AG20443 (cell line): ENCODE measurements around the gene CPSF4.
"Not testable (repeated sequence)": the region's sequence is repeated elsewhere in the genome, so short reads cannot be mapped to it uniquely, and the experiment has no call there.

Experiments used
- DNase-seq: peaks from one replicate; pipeline ENCODE4 v3.0.0; 2012; ENCODE audit warnings: low spot score, mixed read lengths

Gene CPSF4

DNA sequence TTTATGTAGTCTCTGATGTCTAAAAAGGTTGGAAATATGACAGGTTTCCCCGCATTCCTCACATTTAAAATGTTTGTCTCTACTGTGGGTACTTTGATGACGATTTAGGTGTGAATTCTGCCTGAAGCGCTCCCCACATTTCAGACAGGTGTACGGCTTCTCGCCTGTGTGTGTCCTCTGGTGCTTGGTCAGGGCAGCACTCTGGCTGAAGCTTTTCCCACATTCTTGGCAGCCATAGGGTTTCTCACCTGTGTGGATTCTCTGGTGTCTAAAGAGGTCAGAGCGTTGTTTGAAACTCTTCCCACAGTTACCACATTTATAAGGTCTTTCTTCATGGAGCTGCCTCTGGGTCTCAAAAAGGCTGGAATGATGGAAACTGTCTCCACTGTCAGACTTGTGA, 55.1 kb downstream of the CPSF4 start:
- no peak for DNase-seq

DNA sequence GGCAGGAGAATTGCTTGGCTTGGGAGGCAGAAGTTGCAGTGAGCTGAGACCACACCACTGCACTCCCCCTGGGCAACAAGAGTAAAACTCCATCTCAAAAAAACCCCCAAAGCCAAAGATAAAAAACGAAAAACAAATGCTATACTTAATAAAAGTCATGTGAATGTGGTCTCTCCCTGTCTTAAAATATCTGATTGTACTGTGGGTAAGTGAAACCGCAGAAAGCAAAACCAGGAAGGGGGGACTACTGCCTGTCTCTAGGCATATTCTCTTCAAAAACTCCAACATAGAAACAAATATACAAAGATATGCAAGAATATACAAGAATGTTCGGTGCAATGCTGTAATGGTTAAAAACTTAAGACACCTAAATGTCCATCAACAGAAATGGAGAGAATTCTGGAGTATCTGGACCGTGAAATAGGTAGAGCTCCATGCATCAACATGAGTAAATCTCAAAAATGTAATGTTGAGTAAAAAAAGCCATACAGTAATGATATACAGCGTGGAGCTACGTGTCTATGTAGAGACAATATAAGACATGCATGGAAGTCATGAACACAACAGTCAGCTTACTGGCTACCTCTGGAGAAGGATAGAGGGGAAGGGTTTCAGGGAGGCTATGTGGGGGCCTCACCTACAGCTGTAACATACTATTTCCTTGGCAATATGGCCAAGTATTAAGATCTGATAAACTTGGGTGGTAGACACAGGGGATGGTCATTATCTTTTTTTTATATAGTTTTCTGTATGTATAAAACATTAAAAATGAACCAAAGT, 59.2 kb downstream of the CPSF4 start:
- no peak for DNase-seq

DNA sequence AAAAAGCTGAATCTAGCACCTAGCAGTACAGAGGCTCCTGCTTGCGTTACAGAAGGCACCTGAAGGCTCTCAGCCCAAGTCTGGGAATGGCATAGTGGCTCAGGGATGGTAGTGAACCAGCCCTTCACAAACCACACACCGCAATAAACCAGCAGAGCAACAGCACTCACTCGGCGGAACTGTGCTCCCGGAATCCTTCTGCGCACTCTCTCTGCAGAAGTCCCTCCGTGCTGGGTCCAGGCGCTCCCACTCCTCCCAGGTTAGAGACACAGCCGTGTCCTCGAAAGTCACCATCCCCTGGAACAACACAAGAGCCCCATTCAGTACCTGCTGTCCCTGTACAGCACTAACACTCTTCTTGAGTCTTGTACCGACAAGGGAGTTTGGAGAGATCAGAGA, 59.8 kb downstream of the CPSF4 start:
- DNase-seq, result no peak

DNA sequence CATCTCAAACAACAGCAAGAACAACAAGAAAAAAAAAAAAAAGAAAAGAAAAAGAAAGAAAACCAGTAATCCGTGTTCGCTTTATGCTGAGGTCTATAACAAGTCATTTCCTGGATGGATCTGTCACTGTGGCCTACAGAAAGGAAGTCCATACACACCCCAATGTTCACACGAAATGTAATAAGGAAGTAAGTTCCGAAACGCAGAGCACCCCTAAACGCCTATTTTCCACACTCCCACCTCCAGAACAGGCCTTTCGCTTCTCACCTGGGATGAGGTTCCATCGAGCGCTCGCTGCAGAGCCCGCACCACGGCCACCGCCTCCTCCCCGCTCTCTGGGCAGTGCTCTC, 60.6 kb downstream of the CPSF4 start:
- no peak for DNase-seq

DNA sequence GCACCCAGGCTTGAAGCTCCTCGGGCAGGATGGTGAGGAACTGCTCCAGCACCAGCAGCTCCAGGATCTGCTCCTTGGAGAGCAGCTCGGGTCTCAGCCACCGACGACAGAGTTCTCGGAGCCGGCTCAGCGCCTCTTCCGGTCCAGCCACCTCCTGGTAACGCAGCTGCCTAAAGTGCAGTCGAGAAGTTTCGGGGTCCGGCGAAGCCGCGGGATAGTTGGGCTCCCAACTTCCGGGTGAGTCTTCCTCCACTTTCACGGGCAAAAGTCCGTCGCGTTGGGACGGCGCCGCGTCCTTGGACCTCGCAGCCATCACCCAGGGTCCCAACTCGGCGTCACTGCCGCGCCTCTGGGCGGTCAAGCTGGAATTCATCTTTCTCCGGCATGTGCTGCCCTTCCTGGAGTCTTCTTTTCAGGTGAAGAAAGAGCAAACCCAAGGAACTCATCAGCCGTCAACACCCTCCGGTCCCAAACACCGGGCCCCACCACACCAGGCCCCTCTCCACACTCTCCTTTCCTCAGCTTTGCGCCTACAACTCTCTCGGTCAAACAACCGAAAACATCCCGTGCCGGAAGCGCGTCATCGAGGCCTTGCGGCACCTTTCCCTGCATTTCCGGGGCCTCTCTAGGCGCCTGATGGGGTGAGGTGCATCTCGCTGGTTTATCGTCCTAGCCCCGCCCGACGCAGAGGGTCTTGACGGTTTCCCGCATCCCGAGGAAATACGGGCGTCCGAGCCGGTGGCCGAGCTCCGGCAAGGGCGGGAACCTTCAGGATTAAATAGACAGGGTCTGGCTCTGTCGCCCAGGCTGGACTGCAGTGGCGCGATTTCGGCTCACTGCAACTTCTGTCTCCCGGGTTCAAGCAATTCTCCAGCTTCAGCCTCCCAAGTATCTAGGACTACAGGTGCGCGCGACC, 61.2 kb downstream of the CPSF4 start, which contains the start of gene ZNF394:
TSS of gene ZNF394 (minus strand) at position 561 of the 916 bp plus-strand sequence. CDS start at position 373, 188 bp downstream.
- DNase-seq, result peak; percentile 94

DNA sequence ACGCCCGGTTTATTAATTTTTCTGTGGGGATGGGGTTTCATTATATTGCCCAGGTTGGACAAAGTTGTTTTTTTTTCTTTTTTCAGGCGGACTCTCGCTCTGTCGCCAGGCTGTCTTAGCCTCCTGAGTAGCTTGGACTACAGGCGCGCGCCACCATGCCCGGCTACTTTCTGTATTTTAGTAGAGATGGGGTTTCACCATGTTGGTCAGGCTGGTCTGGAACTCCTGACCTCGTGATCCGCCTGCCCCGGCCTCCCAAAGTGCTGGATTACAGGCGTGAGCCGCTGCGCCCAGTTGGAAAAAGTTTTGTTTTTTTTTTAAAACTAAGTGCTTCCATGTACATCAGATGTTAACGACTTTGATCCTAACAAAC, 61.9 kb downstream of the CPSF4 start:
- no peak for DNase-seq

DNA sequence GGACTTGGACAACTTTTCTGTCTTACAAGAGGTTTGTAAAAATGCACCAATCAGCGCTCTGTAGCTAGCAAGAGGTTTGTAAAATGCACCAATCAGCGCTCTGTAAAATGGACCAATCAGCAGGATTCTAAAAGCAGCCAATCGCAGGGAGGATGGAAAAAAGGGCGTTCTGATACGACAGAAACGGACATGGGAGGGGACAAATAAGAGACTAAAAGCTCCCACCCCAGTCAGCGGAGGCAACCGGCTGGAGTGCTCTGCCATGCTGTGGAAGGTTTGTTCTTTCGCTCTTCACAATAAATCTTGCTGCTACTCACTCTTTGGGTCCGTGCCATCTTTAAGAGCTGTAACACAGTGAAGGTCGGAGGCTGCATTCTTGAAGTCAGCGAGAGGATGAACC, 62.5 kb downstream of the CPSF4 start:
- DNase-seq, result not testable (repeated sequence)

DNA sequence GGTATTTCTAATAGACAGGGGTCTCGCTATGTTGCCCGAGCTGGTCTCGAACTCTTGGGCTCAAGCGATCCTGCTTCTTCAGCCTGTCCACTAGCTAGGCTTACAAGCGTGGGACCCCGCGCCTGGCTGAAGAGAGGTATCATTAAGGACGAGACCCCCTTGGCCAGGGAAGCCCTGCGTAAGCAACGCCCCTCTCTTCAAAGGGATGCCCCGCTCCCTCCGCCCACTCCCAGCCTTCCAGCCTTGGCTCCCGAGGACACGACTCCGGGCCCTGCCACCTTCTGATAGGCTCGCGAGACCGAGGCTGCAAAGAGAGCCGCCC, 65.5 kb downstream of the CPSF4 start:
- DNase-seq, result peak; percentile 97

DNA sequence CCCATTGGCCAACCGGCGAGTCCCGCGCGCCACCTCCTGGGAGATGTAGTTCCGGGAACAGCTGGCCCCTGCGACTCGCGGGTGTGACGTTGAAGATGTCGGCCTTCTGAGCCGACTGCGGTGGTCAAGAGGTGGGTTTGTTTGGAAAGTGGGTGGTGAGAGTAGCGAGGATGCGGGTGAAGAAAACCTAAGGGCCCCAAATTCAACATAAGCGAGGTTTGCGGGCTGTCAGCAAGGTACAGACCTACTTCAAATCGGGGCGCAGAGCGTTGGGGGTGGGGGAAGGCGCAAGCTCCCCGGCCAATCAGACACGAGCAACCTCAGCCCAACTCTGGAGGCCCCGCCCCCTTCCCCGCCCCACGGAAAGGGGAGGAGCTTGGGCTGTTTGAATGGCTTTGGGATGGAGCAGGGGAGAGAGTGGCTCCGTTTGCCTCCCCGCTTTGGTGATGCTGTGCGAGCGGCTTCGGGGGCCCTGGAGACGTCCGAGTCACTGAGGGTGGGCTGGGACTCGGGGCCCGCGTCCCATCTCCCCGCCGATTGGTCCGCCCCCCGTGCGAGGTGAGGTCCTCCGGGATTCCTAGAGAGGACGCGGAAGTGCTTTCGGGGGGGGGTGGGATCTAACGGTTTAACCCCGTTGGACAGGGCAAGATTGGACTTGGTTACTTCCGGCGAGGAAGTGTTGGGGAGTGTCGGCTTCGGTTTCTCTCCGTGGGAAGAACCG, 66.0 kb downstream of the CPSF4 start, which contains the start of gene ZKSCAN5:
TSS of gene ZKSCAN5 (plus strand) at position 60 of the 721 bp plus-strand sequence. CDS start 1,383 bp downstream, outside the sequence.
- DNase-seq, result peak; percentile 96

DNA sequence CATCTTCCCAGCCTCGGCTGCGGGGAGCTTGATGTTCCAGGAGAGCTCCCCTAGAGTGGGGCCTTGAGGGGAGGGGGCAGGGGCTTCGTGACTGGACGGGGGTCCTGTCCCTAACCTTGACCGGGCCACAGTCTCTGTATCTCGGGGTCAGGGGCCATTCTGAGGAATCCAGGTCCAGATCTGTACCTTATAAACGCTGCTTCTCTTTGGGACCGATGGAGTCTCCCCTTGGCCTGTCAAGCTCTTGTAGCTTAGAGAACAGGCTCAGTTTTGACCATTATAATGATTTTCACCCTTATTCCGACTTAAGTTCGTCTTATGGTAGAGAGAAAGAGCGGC, 66.5 kb downstream of the CPSF4 start:
- no peak for DNase-seq
